RWPE2 (cell line): ENCODE measurements around the gene FBXL7.

ENCODE experiments used
- ATAC-seq: fragments of 200-7000 bp; cut with Tn5 transposase; 3 replicates; pipeline ENCODE4 v1.9.1; 2021; ENCODE audit warnings: low read depth
- DNase-seq: peaks from one replicate; pipeline ENCODE4 v3.0.0-alpha.2; 2020; ENCODE audit warnings: low spot score
- H3K27ac ChIP-seq: fragments of 450-650 bp; 2 replicates; pipeline ENCODE4 v1.5.1; 2017; ENCODE audit warnings: mild to moderate bottlenecking; ENCODE audit not compliant: poor library complexity, severe bottlenecking
- H3K27me3 ChIP-seq: fragments of 250-450 bp; sonication (Bioruptor Pico); 2 replicates; pipeline ENCODE4 v1.5.1; 2021; ENCODE audit warnings: mild to moderate bottlenecking, moderate library complexity; ENCODE audit not compliant: insufficient read depth, poor library complexity, severe bottlenecking
- H3K36me3 ChIP-seq: fragments of 250-450 bp; sonication (Bioruptor Pico); 2 replicates; pipeline ENCODE4 v1.5.1; 2020; ENCODE audit warnings: low read depth, mild to moderate bottlenecking, moderate library complexity
- H3K4me1 ChIP-seq: fragments of 250-450 bp; sonication (Bioruptor Pico); 2 replicates; pipeline ENCODE4 v1.5.1; 2021; ENCODE audit warnings: mild to moderate bottlenecking, moderate library complexity; ENCODE audit not compliant: insufficient read depth, poor library complexity, severe bottlenecking
- H3K4me3 ChIP-seq: fragments of 250-450 bp; sonication (Bioruptor Pico); 2 replicates; pipeline ENCODE4 v1.5.1; 2021; ENCODE audit warnings: mild to moderate bottlenecking, moderate library complexity; ENCODE audit not compliant: severe bottlenecking
- H3K9me3 ChIP-seq: fragments of 250-450 bp; sonication (Bioruptor Pico); 2 replicates; pipeline ENCODE4 v1.5.1; 2021; ENCODE audit warnings: mild to moderate bottlenecking, moderate library complexity; ENCODE audit not compliant: severe bottlenecking
- TF ChIP-seq, protein P1 (sequence below): fragments of 450-650 bp; IDR thresholded peaks from one replicate; pipeline ENCODE4 v1.5.1; 2017; ENCODE audit warnings: mild to moderate bottlenecking, moderate library complexity; ENCODE audit not compliant: poor library complexity, severe bottlenecking

The FBXL7 gene

DNA sequence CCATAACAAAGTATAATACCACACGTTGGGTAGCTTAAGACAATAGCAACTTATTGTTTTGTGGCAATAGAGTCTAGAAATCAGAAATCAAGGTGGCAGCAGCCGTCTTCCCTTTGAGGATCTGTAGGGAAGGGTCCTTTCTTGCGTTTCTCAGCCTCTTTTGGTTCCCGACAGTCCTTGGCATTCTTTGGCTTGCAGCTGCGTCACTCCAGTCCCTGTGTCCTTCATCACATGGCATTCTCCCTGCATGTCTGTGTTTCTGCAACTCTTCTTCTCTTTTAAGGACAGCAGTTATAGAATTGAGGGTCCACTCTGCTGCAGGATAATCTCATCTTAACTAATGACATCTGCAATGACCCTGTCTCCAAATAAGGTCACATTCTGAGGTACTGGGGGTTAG, 140.1 kb downstream of the FBXL7 start:
- DNase-seq (no peak), ATAC-seq (no peak)
- H3K36me3 ChIP-seq: no peaks in the 10 kb centered on the region

DNA sequence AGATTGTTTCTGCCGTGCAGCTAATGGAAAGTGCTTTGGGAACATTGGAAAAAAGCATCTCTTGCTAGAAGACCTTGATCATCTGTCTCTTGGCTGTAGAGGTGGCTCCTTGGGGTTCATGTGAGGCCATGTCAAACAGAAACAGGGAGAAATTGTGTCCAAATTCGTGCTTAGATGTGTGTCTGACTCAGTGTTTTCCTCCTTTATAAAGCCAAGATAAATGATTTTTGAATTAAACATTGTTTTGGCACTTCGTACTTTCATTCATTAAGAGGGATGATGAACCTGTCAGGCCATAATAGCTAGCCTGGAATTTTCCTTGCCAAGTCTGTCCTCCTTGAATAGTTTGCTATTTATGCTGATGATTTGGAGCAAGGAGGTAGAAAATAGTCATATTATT, 143.8 kb downstream of the FBXL7 start:
- no peaks in the 10 kb centered on the region for H3K9me3 ChIP-seq
- no peak for ATAC-seq
- H3K4me3 ChIP-seq: no peak overlapping the region
- no peaks in the 10 kb centered on the region for H3K4me1 ChIP-seq
- H3K36me3 ChIP-seq: no peaks in the 10 kb centered on the region
- H3K27ac ChIP-seq: no peak overlapping the region
- no peaks in the 10 kb centered on the region for H3K27me3 ChIP-seq
- no peak for DNase-seq
- TF ChIP-seq, protein P1, sequence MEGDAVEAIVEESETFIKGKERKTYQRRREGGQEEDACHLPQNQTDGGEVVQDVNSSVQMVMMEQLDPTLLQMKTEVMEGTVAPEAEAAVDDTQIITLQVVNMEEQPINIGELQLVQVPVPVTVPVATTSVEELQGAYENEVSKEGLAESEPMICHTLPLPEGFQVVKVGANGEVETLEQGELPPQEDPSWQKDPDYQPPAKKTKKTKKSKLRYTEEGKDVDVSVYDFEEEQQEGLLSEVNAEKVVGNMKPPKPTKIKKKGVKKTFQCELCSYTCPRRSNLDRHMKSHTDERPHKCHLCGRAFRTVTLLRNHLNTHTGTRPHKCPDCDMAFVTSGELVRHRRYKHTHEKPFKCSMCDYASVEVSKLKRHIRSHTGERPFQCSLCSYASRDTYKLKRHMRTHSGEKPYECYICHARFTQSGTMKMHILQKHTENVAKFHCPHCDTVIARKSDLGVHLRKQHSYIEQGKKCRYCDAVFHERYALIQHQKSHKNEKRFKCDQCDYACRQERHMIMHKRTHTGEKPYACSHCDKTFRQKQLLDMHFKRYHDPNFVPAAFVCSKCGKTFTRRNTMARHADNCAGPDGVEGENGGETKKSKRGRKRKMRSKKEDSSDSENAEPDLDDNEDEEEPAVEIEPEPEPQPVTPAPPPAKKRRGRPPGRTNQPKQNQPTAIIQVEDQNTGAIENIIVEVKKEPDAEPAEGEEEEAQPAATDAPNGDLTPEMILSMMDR: no peak

More for the DNA sequence above, 140.1 kb downstream of the FBXL7 start:
- Histone ChIP-seq H3K9me3 (no peaks in the 10 kb centered on the region), H3K27ac (no peak overlapping the region), H3K4me1 (no peaks in the 10 kb centered on the region), H3K27me3 (no peaks in the 10 kb centered on the region), H3K4me3 (no peak overlapping the region)
- TF ChIP-seq, protein P1: no peak

DNA sequence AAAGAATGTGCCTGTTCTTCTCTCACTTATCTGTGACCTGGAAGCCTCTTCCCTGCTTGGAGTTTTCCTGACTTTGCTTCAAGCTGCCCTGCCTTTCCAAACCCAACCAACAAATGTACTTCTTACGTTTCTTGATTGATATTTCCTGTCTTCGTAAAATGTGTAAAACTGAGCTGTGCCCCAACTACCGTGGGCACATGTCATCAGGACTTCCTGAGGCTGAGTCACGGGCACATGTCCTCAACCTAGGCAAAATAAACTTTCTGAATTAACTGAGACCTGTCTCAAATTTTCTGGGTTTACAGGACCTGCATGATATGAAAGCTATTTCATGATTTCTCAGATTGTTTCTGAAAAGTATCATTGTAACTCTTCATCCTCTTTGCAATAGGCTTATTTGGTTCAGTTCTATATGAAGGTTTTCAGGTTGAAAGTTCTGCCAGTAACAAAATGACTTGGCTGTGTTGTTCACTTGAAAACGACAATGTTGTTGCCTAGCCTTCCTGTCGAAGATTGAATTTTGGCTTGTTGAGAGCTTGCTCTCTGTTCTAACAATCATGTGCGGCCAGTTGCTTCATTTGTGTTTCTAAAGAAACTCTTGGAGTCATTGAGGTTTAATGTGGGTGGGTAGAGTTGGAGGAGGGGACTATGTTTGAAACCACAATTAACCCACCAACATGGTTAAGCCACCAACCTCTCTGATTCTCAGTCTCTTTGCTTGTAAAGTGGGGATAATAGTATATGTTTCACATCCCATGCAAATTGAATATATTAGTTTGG, 145.6 kb downstream of the FBXL7 start:
- DNase-seq (no peak), ATAC-seq (no peak)
- Histone ChIP-seq H3K27me3 (no peaks in the 10 kb centered on the region), H3K9me3 (no peaks in the 10 kb centered on the region), H3K4me3 (no peak overlapping the region), H3K4me1 (no peaks in the 10 kb centered on the region), H3K36me3 (no peaks in the 10 kb centered on the region), H3K27ac (no peak overlapping the region)
- TF ChIP-seq, protein P1: no peak

DNA sequence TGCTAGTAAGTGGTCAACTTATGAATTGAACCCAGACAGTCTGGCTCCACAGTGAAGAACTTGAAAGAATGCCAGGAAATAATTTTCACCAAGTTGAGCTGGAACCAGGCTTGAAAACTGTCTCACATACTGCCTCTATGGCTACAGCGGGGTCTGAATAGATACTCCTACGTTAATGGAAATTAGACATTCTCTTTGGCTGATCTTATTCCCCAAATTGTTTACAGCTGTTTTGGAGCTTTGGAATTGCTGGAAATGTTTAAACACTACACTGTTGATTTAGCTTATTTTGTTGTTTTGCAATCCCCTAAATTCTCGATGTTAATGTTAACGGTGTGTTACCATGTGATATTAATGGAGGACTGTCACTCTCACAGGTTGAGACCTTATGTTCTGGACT, 146.4 kb downstream of the FBXL7 start:
- Histone ChIP-seq H3K4me1 (no peaks in the 10 kb centered on the region), H3K27me3 (no peaks in the 10 kb centered on the region), H3K9me3 (no peaks in the 10 kb centered on the region), H3K4me3 (no peak overlapping the region), H3K36me3 (no peaks in the 10 kb centered on the region), H3K27ac (no peak overlapping the region)
- ATAC-seq (no peak), DNase-seq (no peak)
- TF ChIP-seq, protein P1: no peak

DNA sequence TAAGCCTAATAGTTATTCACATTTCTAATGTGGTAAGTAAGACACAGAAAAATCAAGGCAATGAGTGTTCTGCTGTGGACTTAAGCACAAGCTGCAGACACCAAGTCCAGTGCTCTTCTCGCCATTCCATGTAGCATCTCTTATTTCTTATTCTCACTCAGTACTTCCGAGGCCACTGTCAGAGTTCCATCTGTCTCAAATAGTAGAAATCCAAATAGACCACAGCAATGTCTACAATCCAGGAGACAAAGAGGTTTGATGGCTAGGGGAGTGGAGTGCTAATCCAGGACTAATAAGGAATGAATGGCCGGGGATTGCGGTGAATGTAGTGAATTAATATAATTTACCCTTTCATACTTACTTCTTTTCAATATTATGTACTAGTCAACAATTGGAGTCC, 147.3 kb downstream of the FBXL7 start:
- H3K4me1 ChIP-seq: no peaks in the 10 kb centered on the region
- no peaks in the 10 kb centered on the region for H3K36me3 ChIP-seq
- no peak for DNase-seq
- H3K9me3 ChIP-seq: no peaks in the 10 kb centered on the region
- no peak overlapping the region for H3K27ac ChIP-seq
- TF ChIP-seq, protein P1: no peak
- ATAC-seq: no peak
- H3K4me3 ChIP-seq: no peak overlapping the region
- no peaks in the 10 kb centered on the region for H3K27me3 ChIP-seq
